HL-60 (cell line): ENCODE data around the gene PCOLCE2.

ENCODE experiments used
- CTCF ChIP-seq: IDR thresholded peaks from one replicate; pipeline ENCODE4 v1.5.1; 2011; ENCODE audit warnings: low read length, control low read depth, inconsistent platforms; ENCODE audit not compliant: insufficient read depth
- POLR2AphosphoS5 ChIP-seq: IDR thresholded peaks from 2 replicates; pipeline ENCODE4 v1.6.1; 2012; ENCODE audit warnings: low read depth

- TF ChIP-seq CTCF (no peak), POLR2AphosphoS5 (no peak)
These were observed 71.0 kb downstream of the PCOLCE2 start for GRCh38 chr3:142817897-142818296.
